ENCODE data around the gene ISLR.

ISLR gene

GRCh38 chr15:74213858-74214284, 40.4 kb downstream of the ISLR start:
- peak in 1 of 2 experiments; percentile 8 for DNase-seq

- no peak for DNase-seq
Measured at GRCh38 chr15:74214324-74215021, 41.0 kb downstream of the ISLR start.

- no peak for DNase-seq
Measured at GRCh38 chr15:74215958-74216357, 42.4 kb downstream of the ISLR start.

GRCh38 chr15:74216949-74217348, 43.4 kb downstream of the ISLR start:
- DNase-seq = no peak

GRCh38 chr15:74217907-74218885, 44.7 kb downstream of the ISLR start:
- DNase-seq = no peak

GRCh38 chr15:74220475-74221248, 47.2 kb downstream of the ISLR start:
- DNase-seq = no peak

- DNase-seq = no peak
Measured at GRCh38 chr15:74221399-74222239, 48.1 kb downstream of the ISLR start.

GRCh38 chr15:74222240-74223119, 49.0 kb downstream of the ISLR start:
- DNase-seq = peak in 1 of 2 experiments; percentile 33

- no peak for DNase-seq
Measured at GRCh38 chr15:74225928-74226327, 52.4 kb downstream of the ISLR start.

Data from NCI-H446 (cell line).